ENCODE data around the gene MSI1. TPM values are rescaled to one million over a fixed set of nuclear protein-coding genes. Genes with fewer than 3 reads are reported as not detected.

Gene MSI1
- total RNA-seq, 1 experiment from 2014 or later, result 1.7 TPM

DNA sequence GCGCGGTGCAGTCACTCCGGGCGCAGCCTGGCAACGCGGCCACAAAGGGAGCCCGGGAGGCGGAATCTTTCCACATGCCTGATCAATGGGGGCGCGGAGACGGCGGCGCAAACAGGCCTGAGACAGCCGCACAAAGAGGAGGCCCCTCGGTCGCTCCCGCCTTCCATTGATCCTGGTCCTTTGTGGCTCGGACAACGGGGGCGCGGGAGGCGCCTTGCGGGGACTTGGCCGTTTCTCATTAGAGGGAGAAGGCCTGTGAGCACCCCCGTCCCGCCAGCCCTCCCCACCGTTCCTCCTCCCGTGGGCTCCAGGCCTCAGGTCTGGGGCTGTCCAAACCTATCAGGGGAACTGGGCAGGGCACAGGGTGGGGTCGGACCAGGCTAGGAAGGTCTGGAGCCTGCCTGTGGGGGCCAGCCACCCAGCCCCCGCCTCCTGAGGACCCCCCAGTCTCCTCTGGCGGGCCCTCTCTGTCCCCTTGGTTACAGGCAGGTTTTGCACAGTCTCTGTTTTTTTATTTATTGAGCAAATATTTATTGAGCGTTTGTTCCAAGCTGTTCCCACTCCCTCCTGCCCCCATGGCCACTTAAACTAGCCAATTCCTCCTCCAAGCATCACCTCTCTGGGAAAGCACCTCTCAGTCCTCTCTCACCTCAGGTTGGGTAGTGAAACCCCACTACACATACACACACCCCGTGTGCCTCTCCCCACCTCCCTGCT lies 29.0 kb upstream of the MSI1 start:
- intact Hi-C loops (cut with micrococcal nuclease; ENCODE audit: unreplicated experiment), result no loop called here
- ChIA-PET CTCF (interaction anchor here (0.6 kb wide), 1 partner anchor 252 kb away, joined by 5 read pairs; no protein-coding TSS in a partner anchor), POLR2A (ENCODE audit: unreplicated experiment) (no interaction called here)
- Histone ChIP-seq H2AFZ (no peak overlapping the region), H3K36me3 (ENCODE audit: low read depth) (no peaks in the 10 kb centered on the region), H3K27me3 (ENCODE audit: insufficient read depth, low read depth) (no peaks in the 10 kb centered on the region), H3K9me2 (ENCODE audit: insufficient read depth) (no peaks in the 10 kb centered on the region), H3K4me3 (no peak overlapping the region), H4K20me1 (ENCODE audit: insufficient read depth) (no peaks in the 10 kb centered on the region), H3K4me1 (replicated peaks; ENCODE audit: insufficient read depth) (peaks cover 18% of the 10 kb centered on the region), H3K27ac (no peak overlapping the region), H3F3A (ENCODE audit: insufficient read depth, low read depth) (no peaks in the 10 kb centered on the region; the same call in 1 of the 2 replicates), H3K9me3 (ENCODE audit: insufficient read depth, low read depth) (no peaks in the 10 kb centered on the region), H3K79me2 (ENCODE audit: low read depth) (no peaks in the 10 kb centered on the region), H3K4me2 (no peak overlapping the region)
- BruUV-seq (replicated peaks), result no TSS peak
- no peak for DNase-seq
- TF ChIP-seq, protein P1, sequence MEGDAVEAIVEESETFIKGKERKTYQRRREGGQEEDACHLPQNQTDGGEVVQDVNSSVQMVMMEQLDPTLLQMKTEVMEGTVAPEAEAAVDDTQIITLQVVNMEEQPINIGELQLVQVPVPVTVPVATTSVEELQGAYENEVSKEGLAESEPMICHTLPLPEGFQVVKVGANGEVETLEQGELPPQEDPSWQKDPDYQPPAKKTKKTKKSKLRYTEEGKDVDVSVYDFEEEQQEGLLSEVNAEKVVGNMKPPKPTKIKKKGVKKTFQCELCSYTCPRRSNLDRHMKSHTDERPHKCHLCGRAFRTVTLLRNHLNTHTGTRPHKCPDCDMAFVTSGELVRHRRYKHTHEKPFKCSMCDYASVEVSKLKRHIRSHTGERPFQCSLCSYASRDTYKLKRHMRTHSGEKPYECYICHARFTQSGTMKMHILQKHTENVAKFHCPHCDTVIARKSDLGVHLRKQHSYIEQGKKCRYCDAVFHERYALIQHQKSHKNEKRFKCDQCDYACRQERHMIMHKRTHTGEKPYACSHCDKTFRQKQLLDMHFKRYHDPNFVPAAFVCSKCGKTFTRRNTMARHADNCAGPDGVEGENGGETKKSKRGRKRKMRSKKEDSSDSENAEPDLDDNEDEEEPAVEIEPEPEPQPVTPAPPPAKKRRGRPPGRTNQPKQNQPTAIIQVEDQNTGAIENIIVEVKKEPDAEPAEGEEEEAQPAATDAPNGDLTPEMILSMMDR (conservative IDR thresholded peaks at IDR 0.05), result no peak
- no peak for TF ChIP-seq EZH2 (IDR thresholded peaks at IDR 0.05; ENCODE audit: low read depth)

DNA sequence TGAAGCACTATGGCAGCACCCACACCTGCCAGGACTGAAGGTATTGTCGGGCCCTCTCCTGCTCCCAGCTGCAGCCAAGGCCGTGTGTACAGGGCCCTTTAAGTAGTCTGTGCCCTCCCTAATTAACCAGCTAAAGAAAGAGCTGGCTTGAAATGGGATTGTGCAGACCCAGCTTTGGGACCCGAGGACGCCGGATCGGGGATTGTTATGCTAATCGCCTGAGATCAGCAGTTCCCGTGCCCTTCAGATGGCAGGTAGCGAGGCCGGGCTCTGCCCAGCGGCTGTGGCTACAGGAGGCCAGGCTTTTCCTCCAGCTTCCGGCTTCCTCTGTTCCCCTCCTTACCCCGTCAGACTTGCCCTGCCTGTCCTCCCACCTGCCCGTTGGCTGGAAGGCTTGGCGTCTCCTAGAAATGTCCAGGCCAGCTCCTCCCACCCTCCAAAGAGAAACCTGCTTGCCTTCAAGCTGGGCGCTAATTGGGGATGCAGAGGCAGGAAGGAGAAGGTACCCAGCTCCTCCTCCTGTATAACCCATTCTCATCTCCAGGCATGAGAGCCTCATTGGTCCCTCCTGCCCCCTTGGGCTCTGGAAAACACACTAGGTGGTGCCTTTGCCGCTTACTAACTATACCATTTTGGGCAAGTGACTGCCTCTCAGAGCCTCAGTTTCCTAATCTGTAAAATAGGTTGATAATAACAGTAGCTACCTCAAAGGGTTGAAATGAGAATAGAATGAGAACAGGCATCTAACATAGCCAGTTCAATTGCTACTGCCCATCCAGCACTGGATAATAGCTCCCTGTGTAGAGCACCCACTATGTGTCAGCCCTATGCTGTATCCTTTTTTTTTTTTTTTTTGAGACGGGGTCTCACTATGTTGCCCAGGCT lies 25.8 kb upstream of the MSI1 start:
- POLR2A ChIA-PET (ENCODE audit: unreplicated experiment), result interaction anchor here (0.6 to 0.8 kb wide), 7 partner anchors 15 to 509 kb away, joined by 3 to 8 read pairs (median 4); partner anchors contain the start of gene SPPL3
- Histone ChIP-seq H3F3A (ENCODE audit: insufficient read depth, low read depth) (no peaks in the 10 kb centered on the region; the same call in 1 of the 2 replicates), H4K20me1 (ENCODE audit: insufficient read depth) (no peaks in the 10 kb centered on the region), H3K4me3 (peak overlapping the region; percentile 34; the same call in 1 of the 2 replicates), H3K27ac (peak overlapping the region; percentile 55), H3K9me3 (ENCODE audit: insufficient read depth, low read depth) (no peaks in the 10 kb centered on the region), H3K27me3 (ENCODE audit: insufficient read depth, low read depth) (no peaks in the 10 kb centered on the region), H3K9me2 (ENCODE audit: insufficient read depth) (no peaks in the 10 kb centered on the region), H3K36me3 (ENCODE audit: low read depth) (no peaks in the 10 kb centered on the region), H3K4me2 (peak overlapping the region; percentile 78), H3K79me2 (ENCODE audit: low read depth) (no peaks in the 10 kb centered on the region), H2AFZ (peak overlapping the region; percentile 86), H3K4me1 (replicated peaks; ENCODE audit: insufficient read depth) (peaks cover 18% of the 10 kb centered on the region)
- intact Hi-C loops (cut with micrococcal nuclease; ENCODE audit: unreplicated experiment), result no loop called here
- CTCF ChIA-PET, result interaction anchor here (1.1 kb wide), 1 partner anchor 78 kb away, joined by 3 read pairs; no protein-coding TSS in a partner anchor
- peak; percentile 88 to 93 for DNase-seq
- no TSS peak for BruUV-seq (replicated peaks)
- TF ChIP-seq, protein P1 (conservative IDR thresholded peaks at IDR 0.05), result no peak
- TF ChIP-seq EZH2 (IDR thresholded peaks at IDR 0.05; ENCODE audit: low read depth), result no peak

DNA sequence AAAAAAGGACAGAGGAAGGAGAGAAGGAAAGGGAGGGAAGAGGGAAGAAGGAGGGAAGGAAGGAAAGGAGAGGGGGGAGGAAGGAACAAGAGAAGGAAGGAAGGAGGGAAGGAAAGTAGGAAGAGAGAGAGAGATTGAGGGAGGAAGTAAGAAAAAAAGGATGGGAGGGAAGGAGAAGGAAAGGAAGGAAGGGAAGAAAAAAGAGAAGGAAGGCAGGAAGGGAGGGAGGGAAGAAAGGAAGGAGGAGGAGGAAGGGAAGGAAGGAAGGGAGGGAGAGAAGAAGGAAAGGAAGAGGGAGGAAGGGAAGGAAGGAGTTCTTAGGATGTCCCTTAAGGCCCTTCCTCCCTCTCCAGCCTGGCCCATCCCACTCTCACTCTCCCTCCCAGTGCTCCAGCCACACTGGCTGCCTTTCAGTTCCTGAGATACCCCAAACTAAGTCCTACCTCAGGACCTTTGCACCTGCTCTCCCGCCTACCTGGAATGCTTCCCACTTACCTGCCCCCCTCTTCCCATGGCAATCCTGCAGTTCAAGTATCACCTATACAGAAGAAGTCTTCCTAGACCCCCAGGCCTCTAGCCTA lies 21.7 kb upstream of the MSI1 start:
- Histone ChIP-seq H3K27ac (no peak overlapping the region), H3K4me2 (no peak overlapping the region), H3K36me3 (ENCODE audit: low read depth) (no peaks in the 10 kb centered on the region), H3K79me2 (ENCODE audit: low read depth) (no peaks in the 10 kb centered on the region), H2AFZ (no peak overlapping the region), H3K27me3 (ENCODE audit: insufficient read depth, low read depth) (no peaks in the 10 kb centered on the region), H3F3A (ENCODE audit: insufficient read depth, low read depth) (peaks cover 4% of the 10 kb centered on the region; the same call in 1 of the 2 replicates), H3K4me3 (no peak overlapping the region), H3K9me2 (ENCODE audit: insufficient read depth) (no peaks in the 10 kb centered on the region), H4K20me1 (ENCODE audit: insufficient read depth) (no peaks in the 10 kb centered on the region), H3K9me3 (ENCODE audit: insufficient read depth, low read depth) (no peaks in the 10 kb centered on the region), H3K4me1 (replicated peaks; ENCODE audit: insufficient read depth) (peaks cover 13% of the 10 kb centered on the region)
- CTCF ChIA-PET, result no interaction called here
- no peak for TF ChIP-seq EZH2 (IDR thresholded peaks at IDR 0.05; ENCODE audit: low read depth)
- TF ChIP-seq, protein P1 (conservative IDR thresholded peaks at IDR 0.05), result no peak
- POLR2A ChIA-PET (ENCODE audit: unreplicated experiment), result no interaction called here
- no TSS peak for BruUV-seq (replicated peaks)
- DNase-seq, result no peak
- intact Hi-C loops (cut with micrococcal nuclease; ENCODE audit: unreplicated experiment), result no loop called here
